Lung microvascular endothelial cell (primary cell): Measurements from ENCODE around the gene HAS3. TPM values are rescaled to one million over a fixed set of nuclear protein-coding genes. Genes with fewer than 3 reads are reported as not detected.
"Not testable (repeated sequence)": the region's sequence is repeated elsewhere in the genome, so short reads cannot be mapped to it uniquely, and the experiment has no call there.

Experiments used
- DNase-seq, 2 donors: peaks; one replicate each; pipeline versions ENCODE4 v3.0.0 to v3.0.0-alpha.2; 2010; ENCODE audit warnings: low read depth in 2 of 2
- total RNA-seq: library from RNA; depleted of rRNA; stranded (reverse); fragments of >200 nt; gene quantifications from 2 replicates; pipeline ENCODE4 v1.2.1, GENCODE V29; 2014

HAS3 gene
- total RNA-seq, 1 donor from 2014 or later, result 1.4 TPM

- DNase-seq, result no peak
These were observed 36.5 kb downstream of the HAS3 start for GRCh38 chr16:69141936-69142335.

GRCh38 chr16:69143116-69143515 lies 37.7 kb downstream of the HAS3 start:
- peak in 1 of 2 donors; percentile 18 for DNase-seq

DNA sequence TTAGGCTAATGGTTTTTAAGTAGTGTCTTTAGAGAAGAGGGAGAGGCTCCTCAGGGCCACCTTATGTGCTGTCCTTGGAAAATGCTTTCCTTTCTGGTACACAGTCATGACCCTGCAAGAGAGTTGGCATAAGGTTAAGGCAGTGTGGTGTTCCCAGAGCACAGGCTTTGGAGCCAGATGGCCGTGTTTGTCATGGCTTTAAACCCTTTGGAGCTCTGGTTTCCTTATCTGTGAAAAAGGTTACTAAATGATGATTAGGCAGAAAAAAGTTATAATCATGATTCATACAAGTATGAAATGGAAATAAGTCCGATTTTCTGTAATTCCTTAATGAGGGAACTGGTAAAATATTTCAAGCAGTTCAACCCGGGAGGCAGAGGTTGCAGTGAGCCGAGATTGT lies 40.2 kb downstream of the HAS3 start:
- no peak for DNase-seq

- DNase-seq, result not testable (repeated sequence)
These were observed 44.2 kb downstream of the HAS3 start for GRCh38 chr16:69149621-69150020.

GRCh38 chr16:69150146-69150865 lies 44.9 kb downstream of the HAS3 start:
- DNase-seq, result peak; percentile 81 to 82

GRCh38 chr16:69157196-69157595 lies 51.7 kb downstream of the HAS3 start:
- no peak for DNase-seq

DNA sequence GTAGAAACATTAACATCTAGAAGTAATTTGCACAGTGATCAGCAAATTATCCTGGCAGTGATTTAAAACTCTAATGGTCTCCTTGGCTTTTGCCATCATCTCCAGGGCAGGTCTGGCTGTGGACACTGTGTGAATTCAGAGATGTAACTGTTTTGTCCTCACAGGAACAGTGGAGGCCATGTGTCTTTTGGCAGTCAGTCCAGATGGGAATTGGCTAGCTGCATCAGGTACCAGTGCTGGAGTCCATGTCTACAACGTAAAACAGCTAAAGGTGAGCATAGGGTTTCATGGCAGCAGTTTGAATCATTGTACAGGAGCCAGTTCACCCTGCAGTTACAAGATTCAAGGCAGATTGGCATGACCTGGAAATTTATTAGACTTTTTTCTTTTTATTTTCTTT lies 54.7 kb downstream of the HAS3 start:
- DNase-seq, result no peak

DNA sequence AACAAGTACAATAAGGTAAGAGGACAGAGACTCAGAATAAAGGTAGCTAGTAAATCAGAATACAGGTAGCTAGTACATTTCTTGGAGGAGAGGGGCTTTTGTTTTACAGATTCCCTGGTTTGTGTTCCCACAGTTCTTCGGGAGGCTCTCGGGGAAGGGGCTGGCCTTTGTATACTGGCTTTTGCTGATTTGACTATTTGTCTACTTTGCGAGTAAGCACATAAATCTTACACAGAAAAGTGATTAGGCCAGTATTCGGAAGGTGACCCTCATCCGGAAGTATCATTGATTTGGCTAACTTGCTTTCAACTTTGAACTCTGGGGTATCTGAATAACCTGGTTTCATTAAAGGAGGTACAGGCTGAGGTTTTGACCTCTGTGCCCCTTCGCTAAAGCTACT lies 60.1 kb downstream of the HAS3 start:
- DNase-seq, result no peak

DNA sequence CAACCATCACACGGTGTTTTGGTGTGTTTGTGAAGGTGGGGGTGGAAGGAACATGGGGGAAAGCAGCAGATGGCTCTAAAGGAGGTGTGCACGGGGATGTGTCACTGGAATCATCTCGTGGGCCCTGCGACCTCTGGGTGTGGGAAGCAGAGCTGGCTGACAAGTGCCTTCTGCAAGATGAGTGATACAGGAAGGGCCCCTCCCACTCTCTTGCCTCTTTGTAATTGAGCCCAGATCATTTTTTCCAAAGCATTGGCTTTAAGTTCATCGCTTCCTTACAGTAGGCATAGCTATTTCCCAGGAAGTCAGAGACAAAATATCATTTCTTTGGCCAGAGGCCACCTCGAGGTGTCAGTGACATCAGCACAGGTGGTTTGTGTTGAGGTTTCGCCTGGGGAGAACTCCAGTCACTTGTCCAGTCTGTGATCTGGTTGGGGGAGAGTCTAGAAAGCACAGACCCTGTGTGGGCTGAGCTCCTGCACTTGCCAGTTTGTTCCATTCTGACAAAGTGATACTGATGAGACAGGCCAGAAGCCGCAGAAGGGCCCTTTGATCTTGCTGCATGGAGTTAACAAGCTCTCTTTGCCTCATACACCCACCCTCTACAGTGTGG lies 60.9 kb downstream of the HAS3 start:
- peak; percentile 39 to 69 for DNase-seq

DNA sequence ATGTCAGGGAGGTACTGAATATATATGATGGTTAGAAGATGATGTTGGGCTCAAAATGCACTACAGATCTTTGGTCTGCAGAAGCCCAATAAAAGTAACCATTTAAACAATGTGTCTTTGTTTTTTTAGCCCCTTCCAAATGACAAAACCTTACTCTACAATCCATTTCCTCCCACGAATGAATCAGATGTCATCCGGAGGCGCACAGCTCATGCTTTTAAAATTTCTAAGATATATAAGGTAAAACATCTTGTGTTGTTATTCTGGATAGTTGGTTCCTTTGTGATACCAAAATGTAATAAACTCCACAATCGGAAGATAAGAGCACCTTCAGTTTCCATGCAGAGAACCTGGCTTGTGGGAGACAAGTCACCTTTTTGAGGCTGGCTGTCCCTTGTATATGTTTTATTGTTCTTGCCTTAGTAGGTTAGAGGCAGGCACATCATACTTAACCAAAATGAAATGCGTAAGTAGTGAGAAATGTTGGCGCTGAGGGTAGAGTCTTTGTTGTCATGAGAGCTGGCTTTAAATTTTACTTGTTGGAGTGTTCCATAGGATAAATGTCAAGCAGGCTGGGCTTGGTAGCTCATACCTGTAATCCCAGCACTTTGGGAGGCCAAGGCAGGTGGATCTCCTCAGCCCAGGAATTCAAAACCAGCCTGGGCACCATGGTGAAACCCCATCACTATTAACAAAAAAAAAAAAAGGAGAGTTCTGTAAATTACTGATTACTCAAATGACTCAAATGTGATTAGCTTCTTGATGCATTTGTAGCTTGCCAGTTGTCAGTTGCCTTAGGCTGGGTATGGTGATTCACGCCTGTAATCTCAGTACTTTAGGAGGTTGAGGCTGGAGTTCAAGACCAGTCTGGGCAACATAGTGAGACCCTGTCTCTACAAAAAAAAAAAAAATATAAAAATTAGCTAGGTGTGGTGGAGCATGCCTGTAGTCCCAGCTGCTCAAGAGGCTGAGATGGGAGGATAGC lies 61.8 kb downstream of the HAS3 start:
- DNase-seq, result peak in 1 of 2 donors; percentile 66

Other genes with a start within 250 kb of the HAS3 start
- gene CHTF8, start 26.9 kb downstream of the HAS3 start, total RNA-seq, result 60.4 and 62.3 TPM in 2 replicates
- gene UTP4, start 27.0 kb downstream of the HAS3 start, total RNA-seq, result 11.1 and 11.7 TPM in 2 replicates
- gene SNTB2, start 81.5 kb downstream of the HAS3 start, total RNA-seq, result 39.0 and 72.0 TPM in 2 replicates
- 24.6 and 32.7 TPM in 2 replicates for gene VPS4A, start 205.7 kb downstream of the HAS3 start, total RNA-seq
- 9.2 and 12.1 TPM in 2 replicates for gene PDF, start 224.9 kb downstream of the HAS3 start, total RNA-seq
- gene COG8, start 233.9 kb downstream of the HAS3 start, total RNA-seq, result 13.1 and 21.0 TPM in 2 replicates
- 19.4 and 26.8 TPM in 2 replicates for gene NIP7, start 234.1 kb downstream of the HAS3 start, total RNA-seq
- gene TMED6, start 246.1 kb downstream of the HAS3 start, total RNA-seq, result 0.20 TPM in 1 of 2 replicates, not detected in the other